ENCODE results near the gene DUSP2. TPM values are rescaled to one million over a fixed set of nuclear protein-coding genes. Genes with fewer than 3 reads are reported as not detected.
A peak's percentile ranks its signal among the peaks of the same experiment; 100 is the strongest.

The DUSP2 gene
- total and polyA plus RNA-seq, 9 of the 15 experiments (the other 6 are each of a cell fraction or from before 2014, with no cell fraction given): 0.04 to 0.18 TPM; not detected in 7

DNA sequence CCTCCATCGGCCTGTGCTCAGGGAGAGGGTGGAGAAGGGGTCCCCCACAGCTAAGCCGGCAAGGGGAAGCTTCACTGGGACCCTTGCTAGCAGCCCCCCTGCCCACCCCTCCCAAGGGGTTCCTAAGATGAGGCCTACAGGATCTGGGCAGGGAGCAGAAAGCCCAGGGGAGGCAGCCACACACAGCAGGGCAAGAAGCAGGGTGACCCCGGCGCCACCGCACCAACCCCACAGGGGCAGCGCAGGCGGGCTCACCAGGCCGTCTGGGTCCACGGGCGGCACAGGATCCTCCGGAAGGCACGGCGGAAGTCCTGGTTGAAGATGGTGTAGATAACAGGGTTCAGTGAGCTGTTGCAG is 30.7 kb downstream of the DUSP2 start:
- TF ChIP-seq RFX1 (IDR thresholded peaks at IDR 0.05) (no peak), NFIC (IDR thresholded peaks at IDR 0.05) (peak; percentile 53)

DNA sequence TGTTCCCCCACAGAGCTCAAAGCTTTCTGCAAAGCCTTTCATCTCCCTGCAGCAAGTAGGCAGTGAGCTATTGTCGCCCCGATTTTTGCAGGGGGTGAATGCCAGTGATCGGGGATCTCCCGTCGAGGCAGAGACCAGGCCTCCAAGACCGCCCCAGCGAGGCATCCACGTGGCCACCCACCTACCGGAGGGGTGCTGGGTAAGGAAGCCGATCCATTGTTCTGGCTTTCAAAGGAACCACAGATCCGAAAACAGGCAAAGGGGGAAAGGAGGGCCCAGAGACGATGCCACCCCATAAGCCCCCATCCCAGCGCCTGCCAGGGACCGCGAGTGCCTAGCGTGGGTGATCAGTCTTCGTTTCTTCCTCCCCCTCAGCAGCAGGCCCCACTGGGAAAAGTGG is 31.3 kb downstream of the DUSP2 start:
- ChIA-PET CTCF (ENCODE audit: low intra/inter-chr PET ratio) (no interaction called here), POLR2A (no interaction called here)
- TF ChIP-seq TSC22D4 (tag; IDR thresholded peaks at IDR 0.05) (no peak), ZNF57 (CRISPR knock-in tag; IDR thresholded peaks at IDR 0.05) (no peak), RBFOX2 (IDR thresholded peaks at IDR 0.05; ENCODE audit: low read depth, low read length) (no peak), ZEB2 (IDR thresholded peaks at IDR 0.05) (no peak)
- DNase-seq (ENCODE audit: extremely low read depth in 1 of 4, low spot score in 3 of 4) (no peak), FAIRE-seq (no peak), ATAC-seq (no peak)
- Histone ChIP-seq H3K36me3 (ENCODE audit: control insufficient read depth, insufficient read depth, low read length) (no peaks in the 10 kb centered on the region), H3K9me3 (replicated peaks; ENCODE audit: control insufficient read depth, insufficient read depth, low read depth, low read length) (no peaks in the 10 kb centered on the region), H2AFZ (ENCODE audit: low read depth, low read length) (no peak overlapping the region), H4K20me1 (replicated peaks; ENCODE audit: control insufficient read depth, insufficient read depth, low read length) (peaks cover 10% of the 10 kb centered on the region; the same call in 1 of the 2 replicates), H3K9ac (ENCODE audit: insufficient read depth in 1 of 2, low read depth in 2 of 2, low read length in 2 of 2) (no peak overlapping the region), H3K4me2 (ENCODE audit: insufficient read depth, low read length) (no peak overlapping the region), H3K4me3 (no peak overlapping the region), H3K4me1 (replicated peaks in 1 of 2; ENCODE audit: control insufficient read depth in 2 of 2, insufficient read depth in 2 of 2, low read length in 2 of 2) (peaks cover 3 to 48% of the 10 kb centered on the region in 2 experiments; a peak in 4 of 5 replicates), H3K27ac (ENCODE audit: extremely low read depth, low read depth, low read length) (no peak overlapping the region), H3K27me3 (ENCODE audit: control insufficient read depth in 2 of 2, insufficient read depth in 2 of 2, low read length in 2 of 2) (peaks cover 2 to 81% of the 10 kb centered on the region in 2 experiments; a peak in 3 of 5 replicates), H3K9me1 (ENCODE audit: control insufficient read depth, insufficient read depth, low read length) (no peaks in the 10 kb centered on the region), H3K79me2 (ENCODE audit: control insufficient read depth, insufficient read depth, low read length) (no peaks in the 10 kb centered on the region)
- in situ Hi-C loops (cut with MboI) (loop anchor here (5.0 kb wide), 1 partner anchor 92 kb away; no protein-coding TSS in a partner anchor), intact Hi-C loops (cut with micrococcal nuclease) (no loop called here)
- BruUV-seq (replicated peaks): no TSS peak
- 20% methylated on average over 11 of the region's 17 CpGs for WGBS (ENCODE audit: insufficient coverage, low coverage, missing lambda C conversion rate)

More for the DNA sequence above, 30.7 kb downstream of the DUSP2 start:
- peaks cover 3 to 48% of the 10 kb centered on the region in 2 experiments; a peak in 4 of 5 replicates for H3K4me1 ChIP-seq (replicated peaks in 1 of 2; ENCODE audit: control insufficient read depth in 2 of 2, insufficient read depth in 2 of 2, low read length in 2 of 2)
- no peaks in the 10 kb centered on the region for H3K9me1 ChIP-seq (ENCODE audit: control insufficient read depth, insufficient read depth, low read length)
- H2AFZ ChIP-seq (ENCODE audit: low read depth, low read length): no peak overlapping the region
- H3K4me3 ChIP-seq: no peak overlapping the region
- in situ Hi-C loops (cut with MboI): loop anchor here (5.0 kb wide), 1 partner anchor 92 kb away; no protein-coding TSS in a partner anchor
- DNase-seq (ENCODE audit: extremely low read depth in 1 of 4, low spot score in 3 of 4) (no peak), FAIRE-seq (no peak), ATAC-seq (no peak)
- H3K36me3 ChIP-seq (ENCODE audit: control insufficient read depth, insufficient read depth, low read length): no peaks in the 10 kb centered on the region
- no peaks in the 10 kb centered on the region for H3K9me3 ChIP-seq (replicated peaks; ENCODE audit: control insufficient read depth, insufficient read depth, low read depth, low read length)
- H3K79me2 ChIP-seq (ENCODE audit: control insufficient read depth, insufficient read depth, low read length): no peaks in the 10 kb centered on the region
- H3K4me2 ChIP-seq (ENCODE audit: insufficient read depth, low read length): no peak overlapping the region
- ChIA-PET POLR2A (no interaction called here), CTCF (ENCODE audit: low intra/inter-chr PET ratio) (no interaction called here)
- BruUV-seq (replicated peaks): no TSS peak
- H3K9ac ChIP-seq (ENCODE audit: insufficient read depth in 1 of 2, low read depth in 2 of 2, low read length in 2 of 2): no peak overlapping the region
- H4K20me1 ChIP-seq (replicated peaks; ENCODE audit: control insufficient read depth, insufficient read depth, low read length): peaks cover 10% of the 10 kb centered on the region
- 22% methylated on average over 12 of the region's 13 CpGs for WGBS (ENCODE audit: insufficient coverage, low coverage, missing lambda C conversion rate)
- intact Hi-C loops (cut with micrococcal nuclease): no loop called here
- peaks cover 2 to 82% of the 10 kb centered on the region in 2 experiments; a peak in 3 of 5 replicates for H3K27me3 ChIP-seq (ENCODE audit: control insufficient read depth in 2 of 2, insufficient read depth in 2 of 2, low read length in 2 of 2)
- H3K27ac ChIP-seq (ENCODE audit: extremely low read depth, low read depth, low read length): no peak overlapping the region

Data from K562 (cell line).